Bronchial epithelial cell (primary cell): Measurements from ENCODE around the gene CCL22. TPM values are rescaled to one million over a fixed set of nuclear protein-coding genes. Genes with fewer than 3 reads are reported as not detected.

Experiments used
- DNase-seq: peaks from one replicate; pipeline ENCODE4 v3.0.0-alpha.2; 2010; ENCODE audit warnings: low read depth
- FAIRE-seq: peaks from 2 replicates; lab custom pipeline; 2011; peaks lifted over from hg19 to GRCh38; lab: Jason Lieb, UNC
- H3K27me3 ChIP-seq: 2 replicates; pipeline ENCODE4 v1.5.1; 2011; ENCODE audit warnings: low read length; ENCODE audit not compliant: control insufficient read depth, insufficient read depth
- H3K36me3 ChIP-seq: 2 replicates; pipeline ENCODE4 v1.5.1; 2011; ENCODE audit warnings: low read length; ENCODE audit not compliant: control insufficient read depth, insufficient read depth
- H3K4me3 ChIP-seq: 2 replicates; pipeline ENCODE4 v1.5.1; 2011; ENCODE audit warnings: mild to moderate bottlenecking, low read depth, low read length, control low read depth
- CTCF ChIP-seq: IDR thresholded peaks from 2 replicates; pipeline ENCODE4 v1.5.1; 2011; ENCODE audit warnings: mild to moderate bottlenecking, moderate library complexity, low read length, control low read depth, inconsistent platforms; ENCODE audit not compliant: insufficient read depth, severe bottlenecking
- total RNA-seq: library from RNA; depleted of rRNA; stranded (reverse); fragments of >200 nt; gene quantifications from 2 replicates; pipeline ENCODE4 v1.2.1, GENCODE V29; 2014

Gene CCL22
- total RNA-seq, 1 donor from 2014 or later: not detected

GRCh38 chr16:57412584-57412983 is 54.0 kb downstream of the CCL22 start:
- no peak for FAIRE-seq

GRCh38 chr16:57413301-57413730 is 54.7 kb downstream of the CCL22 start:
- FAIRE-seq: no peak
- TF ChIP-seq CTCF: no peak
- peaks cover 7% of the 10 kb centered on the region for H3K27me3 ChIP-seq

More at GRCh38 chr16:57412584-57412983, 54.0 kb downstream of the CCL22 start:
- Histone ChIP-seq H3K36me3 (no peaks in the 10 kb centered on the region), H3K4me3 (no peak overlapping the region), H3K27me3 (peaks cover 7% of the 10 kb centered on the region)
- TF ChIP-seq CTCF: no peak
- DNase-seq: no peak

GRCh38 chr16:57413733-57414132 is 55.1 kb downstream of the CCL22 start:
- H3K27me3 ChIP-seq: peaks cover 7% of the 10 kb centered on the region
- FAIRE-seq (no peak), DNase-seq (no peak)
- no peaks in the 10 kb centered on the region for H3K36me3 ChIP-seq
- no peak overlapping the region for H3K4me3 ChIP-seq
- TF ChIP-seq CTCF: no peak

More at GRCh38 chr16:57413301-57413730, 54.7 kb downstream of the CCL22 start:
- DNase-seq: no peak
- H3K4me3 ChIP-seq: no peak overlapping the region
- no peaks in the 10 kb centered on the region for H3K36me3 ChIP-seq

Other genes with a start within 250 kb of the CCL22 start
- 62.9 and 70.3 TPM in 2 replicates for gene PSME3IP1, start 172.7 kb upstream of the CCL22 start, total RNA-seq
- 38.3 and 38.7 TPM in 2 replicates for gene RSPRY1, start 172.5 kb upstream of the CCL22 start, total RNA-seq
- gene ARL2BP, start 113.5 kb upstream of the CCL22 start, total RNA-seq: 63.8 and 71.3 TPM in 2 replicates
- 3.3 and 13.7 TPM in 2 replicates for gene PLLP, start 74.1 kb upstream of the CCL22 start, total RNA-seq
- under 0.01 TPM in 1 of 2 replicates, not detected in the other for gene CX3CL1, start 13.7 kb downstream of the CCL22 start, total RNA-seq
- gene CCL17, start 46.0 kb downstream of the CCL22 start, total RNA-seq: not detected in 2 replicates
- 71.3 and 81.2 TPM in 2 replicates for gene CIAPIN1, start 88.6 kb downstream of the CCL22 start, total RNA-seq
- 59.5 and 88.7 TPM in 2 replicates for gene COQ9, start 88.7 kb downstream of the CCL22 start, total RNA-seq
- gene POLR2C, start 103.9 kb downstream of the CCL22 start, total RNA-seq: 78.7 and 82.1 TPM in 2 replicates
- 17.6 and 23.7 TPM in 2 replicates for gene DOK4, start 127.7 kb downstream of the CCL22 start, total RNA-seq
- 1.5 and 2.1 TPM in 2 replicates for gene CCDC102A, start 177.8 kb downstream of the CCL22 start, total RNA-seq
- gene ADGRG5, start 183.9 kb downstream of the CCL22 start, total RNA-seq: not detected in 2 replicates